SK-N-SH treated with all-trans-retinoic acid at 6 μM for 48 hours (cell line): Measurements from ENCODE around the gene CIC.

Experiments used
- ATAC-seq: fragments of 200-7000 bp; cut with Tn5 transposase; 3 replicates; pipeline ENCODE4 v1.9.1; 2020; ENCODE audit warnings: mild to moderate bottlenecking, moderate library complexity
- CREB5 ChIP-seq: fragments of 250-450 bp; sonication (Bioruptor Pico); IDR thresholded peaks from 2 replicates; pipeline ENCODE4 v1.5.1; 2020; ENCODE audit warnings: low read depth, mild to moderate bottlenecking, moderate library complexity
- CSDC2 ChIP-seq: fragments of 250-450 bp; sonication (Bioruptor Pico); IDR thresholded peaks from 2 replicates; pipeline ENCODE4 v1.5.0; 2020; ENCODE audit warnings: mild to moderate bottlenecking, moderate library complexity
- CSRNP3 ChIP-seq: fragments of 250-450 bp; sonication (Bioruptor Pico); IDR thresholded peaks from 2 replicates; pipeline ENCODE4 v1.5.1; 2021; ENCODE audit warnings: mild to moderate bottlenecking, moderate library complexity
- ESRRG ChIP-seq: fragments of 250-450 bp; sonication (Bioruptor Pico); IDR thresholded peaks from 2 replicates; pipeline ENCODE4 v1.6.1; 2021; ENCODE audit warnings: mild to moderate bottlenecking
- ISL1 ChIP-seq: fragments of 250-450 bp; sonication (Bioruptor Pico); IDR thresholded peaks from 2 replicates; pipeline ENCODE4 v2.1.2; 2022; ENCODE audit warnings: mild to moderate bottlenecking, moderate library complexity
- OSR1 ChIP-seq: fragments of 250-450 bp; sonication (Bioruptor Pico); IDR thresholded peaks from 2 replicates; pipeline ENCODE4 v1.8.0; 2022; ENCODE audit warnings: moderate library complexity, mild to moderate bottlenecking, inconsistent platforms
- PPARA ChIP-seq: fragments of 250-450 bp; sonication (Bioruptor Pico); IDR thresholded peaks from 2 replicates; pipeline ENCODE4 v1.5.0; 2020; ENCODE audit warnings: mild to moderate bottlenecking, borderline replicate concordance
- RARB ChIP-seq: fragments of 250-450 bp; sonication (Bioruptor Pico); IDR thresholded peaks from 2 replicates; pipeline ENCODE4 v1.8.0; 2021; ENCODE audit warnings: mild to moderate bottlenecking, moderate library complexity
- SNAI2 ChIP-seq: fragments of 250-450 bp; sonication (Bioruptor Pico); IDR thresholded peaks from 2 replicates; pipeline ENCODE4 v1.5.0; 2020; ENCODE audit warnings: mild to moderate bottlenecking, moderate library complexity
- TCF4 ChIP-seq: fragments of 250-450 bp; sonication (Bioruptor Pico); IDR thresholded peaks from 2 replicates; pipeline ENCODE4 v1.8.0; 2021; ENCODE audit warnings: mild to moderate bottlenecking, moderate library complexity, borderline replicate concordance
- TSHZ2 ChIP-seq: fragments of 250-450 bp; sonication (Bioruptor Pico); IDR thresholded peaks from 2 replicates; pipeline ENCODE4 v1.5.0; 2020; ENCODE audit warnings: mild to moderate bottlenecking, moderate library complexity
- ZC3H10 ChIP-seq: fragments of 250-450 bp; sonication (Bioruptor Pico); IDR thresholded peaks from 2 replicates; pipeline ENCODE4 v1.5.1; 2021; ENCODE audit warnings: mild to moderate bottlenecking, moderate library complexity
- ZFP3 ChIP-seq: fragments of 250-450 bp; sonication (Bioruptor Pico); IDR thresholded peaks from 2 replicates; pipeline ENCODE4 v1.5.0; 2020; ENCODE audit warnings: mild to moderate bottlenecking, moderate library complexity
- ZNF565 ChIP-seq: fragments of 450-650 bp; formaldehyde crosslinking; conservative IDR thresholded peaks from 2 replicates; pipeline ENCODE4 v1.5.0; 2020; ENCODE audit warnings: low read depth, mild to moderate bottlenecking, moderate library complexity
- ZNF70 ChIP-seq: fragments of 450-650 bp; formaldehyde crosslinking; IDR thresholded peaks from 2 replicates; pipeline ENCODE4 v1.5.0; 2020; ENCODE audit warnings: mild to moderate bottlenecking, moderate library complexity
- ZNF8 ChIP-seq: fragments of 450-650 bp; formaldehyde crosslinking; IDR thresholded peaks from 2 replicates; pipeline ENCODE4 v1.5.0; 2020; ENCODE audit warnings: mild to moderate bottlenecking, moderate library complexity
- TF ChIP-seq, protein P1 (sequence below): fragments of 250-450 bp; sonication (Bioruptor Pico); IDR thresholded peaks from 2 replicates; pipeline ENCODE4 v1.8.0; 2021; ENCODE audit warnings: low read depth, mild to moderate bottlenecking, moderate library complexity, borderline replicate concordance

Gene CIC

DNA sequence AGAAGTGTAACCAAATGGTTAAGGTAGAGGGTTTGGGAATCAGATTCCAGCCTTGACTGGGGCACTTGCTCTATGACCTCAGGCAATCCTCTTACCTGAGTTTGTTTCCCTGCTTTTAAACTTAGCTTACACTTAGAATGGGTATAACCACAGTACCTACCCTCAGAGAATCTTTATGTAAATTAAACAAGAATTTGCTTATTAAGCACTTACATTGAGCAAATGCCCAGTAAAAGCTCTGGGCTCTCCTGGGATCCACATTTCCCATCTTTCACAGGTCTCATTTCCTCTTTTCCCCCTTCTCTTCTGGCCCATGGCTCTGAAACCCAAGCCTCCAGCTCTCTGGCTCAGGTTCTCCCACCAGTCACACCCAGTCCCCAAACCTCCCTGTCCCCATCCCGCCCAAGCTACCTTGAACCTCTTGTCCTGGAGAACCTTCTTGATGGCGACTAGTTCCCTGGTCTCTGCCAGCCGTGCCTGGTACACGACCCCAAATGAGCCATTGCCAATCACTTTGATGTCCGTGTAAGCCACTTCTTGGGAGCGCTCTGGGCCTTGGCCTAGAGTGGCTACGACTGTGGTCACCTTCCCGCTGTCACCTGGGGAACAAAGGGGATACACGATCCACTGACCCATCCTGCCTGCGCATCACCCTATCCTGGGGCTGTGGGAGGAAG lies 29.4 kb upstream of the CIC start:
- TF ChIP-seq RARB (no peak), TSHZ2 (CRISPR knock-in tag) (no peak), ZNF70 (CRISPR knock-in tag) (no peak), OSR1 (CRISPR knock-in tag) (no peak), ZNF565 (no peak), ZC3H10 (no peak), PPARA (CRISPR knock-in tag) (no peak), ESRRG (CRISPR knock-in tag) (no peak), TCF4 (CRISPR knock-in tag) (no peak), CSDC2 (no peak), SNAI2 (CRISPR knock-in tag) (no peak)
- TF ChIP-seq, protein P1, sequence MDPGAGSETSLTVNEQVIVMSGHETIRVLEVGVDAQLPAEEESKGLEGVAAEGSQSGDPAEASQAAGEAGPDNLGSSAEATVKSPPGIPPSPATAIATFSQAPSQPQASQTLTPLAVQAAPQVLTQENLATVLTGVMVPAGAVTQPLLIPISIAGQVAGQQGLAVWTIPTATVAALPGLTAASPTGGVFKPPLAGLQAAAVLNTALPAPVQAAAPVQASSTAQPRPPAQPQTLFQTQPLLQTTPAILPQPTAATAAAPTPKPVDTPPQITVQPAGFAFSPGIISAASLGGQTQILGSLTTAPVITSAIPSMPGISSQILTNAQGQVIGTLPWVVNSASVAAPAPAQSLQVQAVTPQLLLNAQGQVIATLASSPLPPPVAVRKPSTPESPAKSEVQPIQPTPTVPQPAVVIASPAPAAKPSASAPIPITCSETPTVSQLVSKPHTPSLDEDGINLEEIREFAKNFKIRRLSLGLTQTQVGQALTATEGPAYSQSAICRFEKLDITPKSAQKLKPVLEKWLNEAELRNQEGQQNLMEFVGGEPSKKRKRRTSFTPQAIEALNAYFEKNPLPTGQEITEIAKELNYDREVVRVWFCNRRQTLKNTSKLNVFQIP, result no peak

DNA sequence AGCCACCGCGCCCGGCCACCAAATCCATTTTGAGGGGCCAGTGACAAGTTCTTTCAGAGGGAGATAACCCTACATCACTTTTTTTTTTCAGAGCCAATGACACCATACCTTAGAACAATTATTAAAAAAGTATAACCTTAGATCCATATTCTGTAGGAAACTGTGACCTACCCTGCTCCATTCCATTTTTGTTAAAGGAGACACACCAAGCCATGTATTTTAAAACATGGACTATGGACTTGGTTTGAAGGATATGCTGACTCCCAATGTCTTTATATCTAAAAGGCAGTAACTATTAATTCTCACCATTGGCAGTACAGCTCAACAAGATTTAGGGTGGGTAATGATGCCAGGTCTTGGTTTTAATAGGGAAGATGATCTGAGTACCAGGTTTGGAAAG lies 27.8 kb upstream of the CIC start:
- TF ChIP-seq ZNF8 (CRISPR knock-in tag) (no peak), OSR1 (CRISPR knock-in tag) (no peak), ESRRG (CRISPR knock-in tag) (no peak), ZC3H10 (no peak), ISL1 (no peak), CREB5 (CRISPR knock-in tag) (no peak), ZNF565 (no peak)
- ATAC-seq, result no peak

More for the DNA sequence above, 29.4 kb upstream of the CIC start:
- ATAC-seq, result no peak

GRCh38 chr19:42242069-42242511 lies 27.0 kb upstream of the CIC start:
- no peak for ATAC-seq
- TF ChIP-seq ZNF70 (CRISPR knock-in tag), result no peak
- TF ChIP-seq PPARA (CRISPR knock-in tag), result no peak
- TF ChIP-seq CREB5 (CRISPR knock-in tag), result no peak
- no peak for TF ChIP-seq RARB

GRCh38 chr19:42242512-42243409 lies 26.3 kb upstream of the CIC start, which contains the start of gene GSK3A:
Gene GSK3A (minus strand): TSS chr19:42242602. CDS start chr19:42242465, 137 bp downstream.
- TF ChIP-seq CSRNP3 (no peak), ZFP3 (0 out of 2 replicates have a peak, but pooled peaks have one; percentile 34), TSHZ2 (CRISPR knock-in tag) (peak; percentile 36)
- ATAC-seq, result peak; percentile 87
